Liver (tissue), 9 donors: ENCODE results near the gene FOXG1. TPM values are rescaled to one million over a fixed set of nuclear protein-coding genes. Genes with fewer than 3 reads are reported as not detected.

Source experiments
- DNase-seq: peaks from one replicate; pipeline ENCODE4 v3.0.0-alpha.2; 2017; ENCODE audit warnings: low spot score
- H3K27ac ChIP-seq, 2 donors: one replicate each; pipeline ENCODE4 v1.7.0; 2013; ENCODE audit warnings: inconsistent platforms in 2 of 2, low read length in 2 of 2, control low read depth in 1 of 2, low read depth in 1 of 2, mild to moderate bottlenecking in 1 of 2
- H3K27me3 ChIP-seq, 4 donors: one replicate each; pipeline versions ENCODE4 v1.6.1 to v1.7.0; 2013; ENCODE audit warnings: low read length in 3 of 4, inconsistent platforms in 1 of 4, mild to moderate bottlenecking in 1 of 4, moderate library complexity in 1 of 4; ENCODE audit not compliant: control insufficient read depth in 4 of 4, insufficient read depth in 4 of 4
- H3K36me3 ChIP-seq, 4 donors: one replicate each; pipeline versions ENCODE4 v1.6.1 to v1.7.0; 2013; ENCODE audit warnings: low read length in 3 of 4, mild to moderate bottlenecking in 3 of 4, low read depth in 1 of 4, moderate library complexity in 1 of 4; ENCODE audit not compliant: control insufficient read depth in 4 of 4, insufficient read depth in 3 of 4
- H3K4me1 ChIP-seq, 4 donors: one replicate each; pipeline versions ENCODE4 v1.6.1 to v1.7.0; 2013; ENCODE audit warnings: low read length in 3 of 4, mild to moderate bottlenecking in 3 of 4, moderate library complexity in 1 of 4; ENCODE audit not compliant: control insufficient read depth in 4 of 4, insufficient read depth in 4 of 4
- H3K4me3 ChIP-seq, 3 donors: one replicate each; pipeline versions ENCODE4 v1.6.1 to v1.7.0; 2013; ENCODE audit warnings: low read length in 3 of 3, control low read depth in 1 of 3, low read depth in 1 of 3, mild to moderate bottlenecking in 1 of 3
- H3K9ac ChIP-seq, 2 donors: one replicate each; pipeline ENCODE4 v1.7.0; 2013; ENCODE audit warnings: low read length in 2 of 2, mild to moderate bottlenecking in 2 of 2, moderate library complexity in 2 of 2, control low read depth in 1 of 2, low read depth in 1 of 2
- H3K9me3 ChIP-seq, 4 donors: one replicate each; pipeline versions ENCODE4 v1.6.1 to v1.7.0; 2013; ENCODE audit warnings: low read length in 3 of 4; ENCODE audit not compliant: control insufficient read depth in 4 of 4
- EGR1 ChIP-seq, 2 donors: IDR thresholded peaks; 2 replicates each; pipeline ENCODE4 v1.6.1; 2016 to 2018; ENCODE audit warnings: antibody characterized with exemption in 2 of 2, low read depth in 2 of 2
- FOXA1 ChIP-seq: IDR thresholded peaks from 2 replicates; pipeline ENCODE4 v1.6.1; 2016; ENCODE audit warnings: antibody characterized with exemption
- FOXA2 ChIP-seq: IDR thresholded peaks from 2 replicates; pipeline ENCODE4 v1.6.1; 2016; ENCODE audit warnings: antibody characterized with exemption
- GABPA ChIP-seq, 2 donors: IDR thresholded peaks in 1 of 2; conservative IDR thresholded peaks in 1 of 2; 2 replicates each; pipeline ENCODE4 v1.6.1; 2016; ENCODE audit warnings: antibody characterized with exemption in 2 of 2, mild to moderate bottlenecking in 1 of 2, moderate library complexity in 1 of 2
- HNF4A ChIP-seq, 2 donors: conservative IDR thresholded peaks; 2 replicates each; pipeline ENCODE4 v1.6.1; 2016; ENCODE audit warnings: antibody characterized with exemption in 2 of 2, mild to moderate bottlenecking in 2 of 2
- HNF4G ChIP-seq: IDR thresholded peaks from 2 replicates; pipeline ENCODE4 v1.6.1; 2016; ENCODE audit warnings: antibody characterized with exemption
- JUND ChIP-seq, 2 donors: IDR thresholded peaks; 2 replicates each; pipeline ENCODE4 v1.6.1; 2016; ENCODE audit warnings: antibody characterized with exemption in 2 of 2
- NR2F2 ChIP-seq: IDR thresholded peaks from 2 replicates; pipeline ENCODE4 v1.6.1; 2016; ENCODE audit warnings: antibody characterized with exemption
- RAD21 ChIP-seq, 2 donors: IDR thresholded peaks; 2 replicates each; pipeline ENCODE4 v1.6.1; 2016; ENCODE audit warnings: antibody characterized with exemption in 2 of 2, mild to moderate bottlenecking in 2 of 2
- RXRA ChIP-seq, 2 donors: IDR thresholded peaks; 2 replicates each; pipeline ENCODE4 v1.6.1; 2017 to 2018; ENCODE audit warnings: antibody characterized with exemption in 2 of 2, mild to moderate bottlenecking in 1 of 2
- SP1 ChIP-seq: IDR thresholded peaks from 2 replicates; pipeline ENCODE4 v1.6.1; 2018; ENCODE audit warnings: antibody characterized with exemption, mild to moderate bottlenecking
- TAF1 ChIP-seq: conservative IDR thresholded peaks from 2 replicates; pipeline ENCODE4 v1.6.1; 2016; ENCODE audit warnings: antibody characterized with exemption, mild to moderate bottlenecking
- YY1 ChIP-seq: IDR thresholded peaks from 2 replicates; pipeline ENCODE4 v1.6.1; 2016; ENCODE audit warnings: antibody characterized with exemption, mild to moderate bottlenecking
- WGBS: extraction: QIAGEN DNeasy Blood & Tissue Kit; methylation state at CpG from one replicate; pipeline ENCODE4 v1.1.7; 2013; 5-methylcytosine and 5-hydroxymethylcytosine counted together
- polyA plus RNA-seq, 2 donors: library from polyadenylated mRNA; stranded (reverse) in 1 of 2; unstranded in 1 of 2; fragments of 200-250 nt in 1 of 2; fragments of >200 nt in 1 of 2; fragmentation: Nextera tagmentation in 1 of 2; extraction: Ambion mirVana in 1 of 2; gene quantifications; one replicate each; pipeline versions ENCODE4 v1.2.1 to v1.2.3, GENCODE V29; 2013 to 2015
- total RNA-seq, 2 donors: library from RNA; depleted of rRNA; stranded (reverse); fragments of >200 nt; gene quantifications; one replicate each; pipeline ENCODE4 v1.2.3, GENCODE V29; 2014
- TF ChIP-seq, protein P1 (sequence below): IDR thresholded peaks from 2 replicates; pipeline ENCODE4 v1.6.1; 2016; ENCODE audit warnings: antibody characterized with exemption
- TF ChIP-seq, protein P2 (sequence below): IDR thresholded peaks from 2 replicates; pipeline ENCODE4 v1.6.1; 2016; ENCODE audit warnings: antibody characterized with exemption
- TF ChIP-seq, protein P3 (sequence below): fragments of 150-350 bp; IDR thresholded peaks from 2 replicates; pipeline ENCODE4 v1.5.1; 2017; ENCODE audit warnings: improper control_type of control experiment, low read depth, low read length; ENCODE audit not compliant: missing input control
- TF ChIP-seq, protein P4 (sequence below): IDR thresholded peaks from 2 replicates; pipeline ENCODE4 v1.6.1; 2016; ENCODE audit warnings: antibody characterized with exemption
- TF ChIP-seq, protein P5 (sequence below): IDR thresholded peaks from 2 replicates; pipeline ENCODE4 v1.6.1; 2016; ENCODE audit warnings: antibody characterized with exemption, mild to moderate bottlenecking
- donor health status: healthy.
- donor health status: healthy.
- donor health status: healthy.
- donor health status: healthy.
- donor health status: healthy.

The FOXG1 gene
- total and polyA plus RNA-seq, 4 donors: not detected

DNA sequence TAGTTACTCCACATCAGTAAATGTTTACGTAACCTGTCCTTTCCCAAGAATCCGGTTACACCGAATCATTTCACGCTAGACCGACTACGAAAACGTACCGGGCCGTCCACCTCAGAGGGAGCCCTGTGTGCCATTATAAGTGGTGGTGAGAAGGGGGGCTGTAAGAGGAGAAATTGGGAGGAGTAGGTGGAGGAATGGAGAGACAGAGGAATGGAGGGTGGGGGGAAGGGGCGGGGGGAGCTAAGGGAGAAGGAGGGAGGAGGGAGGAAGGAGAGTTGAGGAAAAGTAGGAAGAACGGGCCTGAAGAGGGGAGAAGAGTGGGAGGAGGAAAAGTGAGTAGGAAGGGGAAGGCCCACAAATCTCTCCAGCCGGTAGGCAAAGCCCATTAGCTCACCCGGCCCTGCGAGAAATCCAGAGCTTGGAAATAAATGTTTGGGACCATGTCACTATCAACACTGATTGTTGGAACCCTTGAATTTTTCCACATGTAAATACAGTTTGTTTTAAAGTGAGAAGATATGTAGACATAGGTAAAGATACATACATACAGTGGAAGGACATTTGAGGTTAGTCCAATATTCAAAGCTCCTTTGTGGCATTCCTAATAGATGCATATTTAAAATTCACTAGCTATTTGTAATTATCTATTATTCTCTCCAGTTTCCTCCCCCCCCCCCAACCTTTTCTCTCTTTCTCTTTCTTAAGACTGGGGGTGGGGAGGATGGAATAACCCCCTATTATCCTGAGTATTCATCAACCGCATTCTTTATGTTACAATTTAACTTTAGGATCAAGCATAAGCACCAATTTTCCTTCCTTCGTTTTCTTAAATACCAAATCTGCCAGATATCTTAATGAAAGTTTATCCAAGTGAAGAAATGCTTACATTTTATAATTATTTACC is 2.1 kb upstream of the FOXG1 start:
- Histone ChIP-seq H3K4me1 (peaks cover 7 to 20% (median 13%) of the 10 kb centered on the region in 4 donors), H3K9me3 (peaks cover 0 to 8% (median 0%) of the 10 kb centered on the region in 4 donors), H3K27ac (no peak overlapping the region), H3K9ac (no peak overlapping the region), H3K27me3 (peaks cover 18 to 40% (median 26%) of the 10 kb centered on the region in 4 donors), H3K4me3 (no peak overlapping the region), H3K36me3 (no peaks in the 10 kb centered on the region)
- 11% methylated on average over 16 of the region's 16 CpGs for WGBS
- DNase-seq: no peak
- TF ChIP-seq SP1: no peak
- no peak for TF ChIP-seq FOXA2
- no peak for TF ChIP-seq YY1
- TF ChIP-seq HNF4A (conservative IDR thresholded peaks at IDR 0.05): no peak
- TF ChIP-seq, protein P1, sequence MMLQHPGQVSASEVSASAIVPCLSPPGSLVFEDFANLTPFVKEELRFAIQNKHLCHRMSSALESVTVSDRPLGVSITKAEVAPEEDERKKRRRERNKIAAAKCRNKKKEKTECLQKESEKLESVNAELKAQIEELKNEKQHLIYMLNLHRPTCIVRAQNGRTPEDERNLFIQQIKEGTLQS: no peak
- TF ChIP-seq RAD21 (IDR thresholded peaks at IDR 0.05): no peak

DNA sequence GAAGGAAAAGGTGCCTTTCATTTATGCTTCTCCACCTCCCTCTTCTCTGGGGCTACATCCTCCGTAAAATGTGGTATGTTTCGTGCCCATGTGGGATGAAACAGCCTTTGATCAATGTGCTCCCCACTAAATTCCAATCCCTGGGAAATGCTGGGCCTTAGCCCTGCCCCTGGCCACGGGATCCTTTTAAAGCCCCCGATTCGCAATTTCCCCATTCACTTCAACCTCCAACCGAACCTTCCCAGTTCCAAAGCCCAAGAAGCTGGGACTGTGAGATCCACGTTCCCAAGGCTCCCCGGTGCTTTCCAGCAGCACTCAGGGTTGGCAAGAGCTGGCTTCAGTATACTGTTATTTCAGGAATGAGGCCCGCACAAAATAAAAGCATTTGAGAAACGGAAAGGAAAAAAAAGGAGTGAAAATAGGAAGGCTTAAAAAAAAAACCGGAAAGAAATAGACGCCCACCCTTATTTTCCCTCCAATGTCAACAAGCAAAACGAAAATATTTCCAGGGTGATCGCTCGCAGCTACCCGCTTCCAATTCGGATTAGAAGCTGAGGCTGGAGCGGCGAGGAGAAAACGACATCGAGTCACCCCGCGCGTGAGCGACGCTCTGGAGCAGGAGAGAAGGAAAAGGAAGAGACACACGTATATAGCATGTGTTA is 1.3 kb upstream of the FOXG1 start:
- Histone ChIP-seq H3K36me3 (no peaks in the 10 kb centered on the region), H3K9ac (no peak overlapping the region), H3K4me3 (peak overlapping the region in 1 of 3 donors; percentile 48), H3K27ac (no peak overlapping the region), H3K9me3 (peaks cover 0 to 8% (median 0%) of the 10 kb centered on the region in 4 donors), H3K4me1 (peaks cover 7 to 13% (median 12%) of the 10 kb centered on the region in 4 donors), H3K27me3 (peaks cover 16 to 39% (median 23%) of the 10 kb centered on the region in 4 donors)
- DNase-seq: no peak
- 12% methylated on average over 27 of the region's 27 CpGs for whole genome bisulfite sequencing
- TF ChIP-seq HNF4A (conservative IDR thresholded peaks at IDR 0.05): no peak
- TF ChIP-seq, protein P2, sequence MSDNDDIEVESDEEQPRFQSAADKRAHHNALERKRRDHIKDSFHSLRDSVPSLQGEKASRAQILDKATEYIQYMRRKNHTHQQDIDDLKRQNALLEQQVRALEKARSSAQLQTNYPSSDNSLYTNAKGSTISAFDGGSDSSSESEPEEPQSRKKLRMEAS: no peak
- TF ChIP-seq FOXA2: no peak
- no peak for TF ChIP-seq RXRA (IDR thresholded peaks at IDR 0.05)
- no peak for TF ChIP-seq FOXA1
- TF ChIP-seq, protein P1: no peak
- no peak for TF ChIP-seq HNF4G
- TF ChIP-seq TAF1: no peak
- TF ChIP-seq JUND (IDR thresholded peaks at IDR 0.05): no peak
- TF ChIP-seq, protein P3, sequence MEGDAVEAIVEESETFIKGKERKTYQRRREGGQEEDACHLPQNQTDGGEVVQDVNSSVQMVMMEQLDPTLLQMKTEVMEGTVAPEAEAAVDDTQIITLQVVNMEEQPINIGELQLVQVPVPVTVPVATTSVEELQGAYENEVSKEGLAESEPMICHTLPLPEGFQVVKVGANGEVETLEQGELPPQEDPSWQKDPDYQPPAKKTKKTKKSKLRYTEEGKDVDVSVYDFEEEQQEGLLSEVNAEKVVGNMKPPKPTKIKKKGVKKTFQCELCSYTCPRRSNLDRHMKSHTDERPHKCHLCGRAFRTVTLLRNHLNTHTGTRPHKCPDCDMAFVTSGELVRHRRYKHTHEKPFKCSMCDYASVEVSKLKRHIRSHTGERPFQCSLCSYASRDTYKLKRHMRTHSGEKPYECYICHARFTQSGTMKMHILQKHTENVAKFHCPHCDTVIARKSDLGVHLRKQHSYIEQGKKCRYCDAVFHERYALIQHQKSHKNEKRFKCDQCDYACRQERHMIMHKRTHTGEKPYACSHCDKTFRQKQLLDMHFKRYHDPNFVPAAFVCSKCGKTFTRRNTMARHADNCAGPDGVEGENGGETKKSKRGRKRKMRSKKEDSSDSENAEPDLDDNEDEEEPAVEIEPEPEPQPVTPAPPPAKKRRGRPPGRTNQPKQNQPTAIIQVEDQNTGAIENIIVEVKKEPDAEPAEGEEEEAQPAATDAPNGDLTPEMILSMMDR: no peak
- no peak for TF ChIP-seq SP1
- no peak for TF ChIP-seq RAD21 (IDR thresholded peaks at IDR 0.05)
- TF ChIP-seq, protein P4, sequence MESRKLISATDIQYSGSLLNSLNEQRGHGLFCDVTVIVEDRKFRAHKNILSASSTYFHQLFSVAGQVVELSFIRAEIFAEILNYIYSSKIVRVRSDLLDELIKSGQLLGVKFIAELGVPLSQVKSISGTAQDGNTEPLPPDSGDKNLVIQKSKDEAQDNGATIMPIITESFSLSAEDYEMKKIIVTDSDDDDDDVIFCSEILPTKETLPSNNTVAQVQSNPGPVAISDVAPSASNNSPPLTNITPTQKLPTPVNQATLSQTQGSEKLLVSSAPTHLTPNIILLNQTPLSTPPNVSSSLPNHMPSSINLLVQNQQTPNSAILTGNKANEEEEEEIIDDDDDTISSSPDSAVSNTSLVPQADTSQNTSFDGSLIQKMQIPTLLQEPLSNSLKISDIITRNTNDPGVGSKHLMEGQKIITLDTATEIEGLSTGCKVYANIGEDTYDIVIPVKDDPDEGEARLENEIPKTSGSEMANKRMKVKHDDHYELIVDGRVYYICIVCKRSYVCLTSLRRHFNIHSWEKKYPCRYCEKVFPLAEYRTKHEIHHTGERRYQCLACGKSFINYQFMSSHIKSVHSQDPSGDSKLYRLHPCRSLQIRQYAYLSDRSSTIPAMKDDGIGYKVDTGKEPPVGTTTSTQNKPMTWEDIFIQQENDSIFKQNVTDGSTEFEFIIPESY: no peak
- no peak for TF ChIP-seq EGR1 (IDR thresholded peaks at IDR 0.05; ENCODE audit: low read depth in 2 of 2)
- TF ChIP-seq, protein P5, sequence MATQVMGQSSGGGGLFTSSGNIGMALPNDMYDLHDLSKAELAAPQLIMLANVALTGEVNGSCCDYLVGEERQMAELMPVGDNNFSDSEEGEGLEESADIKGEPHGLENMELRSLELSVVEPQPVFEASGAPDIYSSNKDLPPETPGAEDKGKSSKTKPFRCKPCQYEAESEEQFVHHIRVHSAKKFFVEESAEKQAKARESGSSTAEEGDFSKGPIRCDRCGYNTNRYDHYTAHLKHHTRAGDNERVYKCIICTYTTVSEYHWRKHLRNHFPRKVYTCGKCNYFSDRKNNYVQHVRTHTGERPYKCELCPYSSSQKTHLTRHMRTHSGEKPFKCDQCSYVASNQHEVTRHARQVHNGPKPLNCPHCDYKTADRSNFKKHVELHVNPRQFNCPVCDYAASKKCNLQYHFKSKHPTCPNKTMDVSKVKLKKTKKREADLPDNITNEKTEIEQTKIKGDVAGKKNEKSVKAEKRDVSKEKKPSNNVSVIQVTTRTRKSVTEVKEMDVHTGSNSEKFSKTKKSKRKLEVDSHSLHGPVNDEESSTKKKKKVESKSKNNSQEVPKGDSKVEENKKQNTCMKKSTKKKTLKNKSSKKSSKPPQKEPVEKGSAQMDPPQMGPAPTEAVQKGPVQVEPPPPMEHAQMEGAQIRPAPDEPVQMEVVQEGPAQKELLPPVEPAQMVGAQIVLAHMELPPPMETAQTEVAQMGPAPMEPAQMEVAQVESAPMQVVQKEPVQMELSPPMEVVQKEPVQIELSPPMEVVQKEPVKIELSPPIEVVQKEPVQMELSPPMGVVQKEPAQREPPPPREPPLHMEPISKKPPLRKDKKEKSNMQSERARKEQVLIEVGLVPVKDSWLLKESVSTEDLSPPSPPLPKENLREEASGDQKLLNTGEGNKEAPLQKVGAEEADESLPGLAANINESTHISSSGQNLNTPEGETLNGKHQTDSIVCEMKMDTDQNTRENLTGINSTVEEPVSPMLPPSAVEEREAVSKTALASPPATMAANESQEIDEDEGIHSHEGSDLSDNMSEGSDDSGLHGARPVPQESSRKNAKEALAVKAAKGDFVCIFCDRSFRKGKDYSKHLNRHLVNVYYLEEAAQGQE: no peak
- no peak for TF ChIP-seq NR2F2
- no peak for TF ChIP-seq GABPA (IDR thresholded peaks at IDR 0.05 in 1 of 2, conservative IDR thresholded peaks at IDR 0.05 in 1 of 2)
- TF ChIP-seq YY1: no peak
